Heart left ventricle (tissue), 16 donors: ENCODE data around the gene SNRPD3. TPM values are rescaled to one million over a fixed set of nuclear protein-coding genes. Genes with fewer than 3 reads are reported as not detected.

Experiments used
- ATAC-seq, 4 donors: fragments of 200-7000 bp; cut with Tn5 transposase; one replicate each; pipeline ENCODE4 v1.9.1; 2020 to 2022; ENCODE audit warnings: moderate library complexity in 4 of 4, mild to moderate bottlenecking in 3 of 4, moderate number of reproducible peaks in 1 of 4
- DNase-seq, 5 donors: peaks; one replicate each; pipeline ENCODE4 v3.0.0-alpha.2; 2020
- H3K27ac ChIP-seq, 12 donors: fragments of 200-600 bp; sonication (generic) in 4 of 12; one replicate each; pipeline versions ENCODE4 v1.5.0 to v1.8.0; 2016 to 2022; ENCODE audit warnings: mild to moderate bottlenecking in 2 of 12
- H3K27me3 ChIP-seq, 9 donors: fragments of 200-600 bp; sonication (generic) in 2 of 9; one replicate each; pipeline versions ENCODE4 v1.5.1 to v1.8.0; 2016 to 2022; ENCODE audit warnings: mild to moderate bottlenecking in 3 of 9
- H3K36me3 ChIP-seq, 9 donors: fragments of 200-600 bp; sonication (generic) in 2 of 9; one replicate each; pipeline versions ENCODE4 v1.5.0 to v1.8.0; 2018 to 2022; ENCODE audit warnings: mild to moderate bottlenecking in 2 of 9
- H3K4me1 ChIP-seq, 12 donors: fragments of 200-600 bp; sonication (generic) in 4 of 12; one replicate each; pipeline versions ENCODE4 v1.5.0 to v1.8.0; 2016 to 2022; ENCODE audit warnings: mild to moderate bottlenecking in 3 of 12
- H3K4me3 ChIP-seq, 12 donors: fragments of 200-600 bp; sonication (generic) in 4 of 12; one replicate each; pipeline versions ENCODE4 v1.5.0 to v1.8.0; 2017 to 2022; ENCODE audit warnings: mild to moderate bottlenecking in 9 of 12, moderate library complexity in 4 of 12
- H3K9me3 ChIP-seq, 12 donors: fragments of 200-600 bp; sonication (generic) in 4 of 12; one replicate each; pipeline versions ENCODE4 v1.5.0 to v1.8.0; 2016 to 2022; ENCODE audit warnings: mild to moderate bottlenecking in 1 of 12
- CTCF ChIP-seq, 12 donors: fragments of 200-600 bp; sonication (generic) in 4 of 12; IDR thresholded peaks; one replicate each; pipeline versions ENCODE4 v1.5.0 to v1.8.0; 2018 to 2022; ENCODE audit warnings: antibody characterized with exemption in 12 of 12, mild to moderate bottlenecking in 5 of 12
- POLR2A ChIP-seq, 2 donors: fragments of 450-650 bp; IDR thresholded peaks; one replicate each; pipeline ENCODE4 v1.6.1; 2017; ENCODE audit warnings: antibody characterized with exemption in 2 of 2, mild to moderate bottlenecking in 2 of 2, moderate library complexity in 2 of 2
- WGBS, 4 donors: extraction: QIAGEN DNeasy Blood & Tissue Kit in 2 of 4; methylation state at CpG; one replicate each; pipeline versions ENCODE4 v1.1.5 to v1.1.7; 2013 to 2018; 5-methylcytosine and 5-hydroxymethylcytosine counted together
- intact Hi-C, 10 donors: fragments of 100-400 bp; cut with DNase I; formaldehyde crosslinking; loops; one replicate each; pipeline versions ENCODE4 v1.11.1 to v1.14.2; 2022
- polyA plus RNA-seq, 2 donors: library from polyadenylated mRNA; stranded (reverse); fragments of 200-250 nt; gene quantifications; one replicate each; pipeline ENCODE4 v1.2.3, GENCODE V29; 2013
- total RNA-seq, 9 donors: library from RNA; depleted of rRNA in 2 of 9; stranded (reverse); fragments of >200 nt in 2 of 9; fragmentation: NEBNext Ultra II Directional in 3 of 9; extraction: Animal tissue kit (Norgen Biotek cat#: 25700) in 3 of 9; gene quantifications; one replicate each; pipeline versions ENCODE4 v1.1.0 to v1.2.4, GENCODE V29; 2016 to 2023
- donor health status: ischemic (EF 13 %, LVEDD 7.1; RV severe dilation, severe dysfunction).
- donor health status: healthy with polysubstance abuse.
- donor health status: DM: no; HTN: yes; CAD: no.
- donor health status: DM: no; HTN: no; CAD: no.
- donor health status: ischemic (EF 25% LVEDD 6.9; RV normal size, moderate dysfunction).
- donor health status: ischemic (EF 25% LVEDD 5.7; RV mildly dilated, moderate dysfunction).
- donor health status: healthy.
- donor health status: DM: yes; HTN: yes; CAD: no.
- donor health status: ischemic (EF 35%, LVEDD 5.7; RV mildly dilated, moderate dysfunction).
- donor health status: nonischemic (EF 11% LVEDD 7.7; RV severe dilation, severe dysfunction).
- donor health status: DM: yes; HTN: yes; CAD: no.
- donor health status: PGD.
- donor health status: ischemic (EF 29% LVEDD 5.4; RV normal size, mild dysfunction).
- donor health status: nonischemic (EF 23%, LVEDD 6.1; RV moderate dilation, normal function).

Gene SNRPD3
- total and polyA plus RNA-seq, 11 donors = 64.8 to 227 (median 74.1) TPM

GRCh38 chr22:24553597-24554312 lies 2.0 kb upstream of the SNRPD3 start:
- H3K27ac ChIP-seq = peak overlapping the region; percentile 88 to 99 (median 98)
- H3K4me3 ChIP-seq = peak overlapping the region; percentile 67 to 100 (median 92)
- TF ChIP-seq CTCF (IDR thresholded peaks at IDR 0.05) (no peak), POLR2A (IDR thresholded peaks at IDR 0.05) (no peak)
- intact Hi-C loops = no loop called here
- 21 to 40% (median 35%) methylated on average over 11 to 12 of the region's 12 CpGs for WGBS, 4 donors
- peaks cover 0 to 34% (median 22%) of the 10 kb centered on the region in 9 donors for H3K36me3 ChIP-seq
- no peaks in the 10 kb centered on the region for H3K9me3 ChIP-seq
- ATAC-seq (peak in 2 of 4 donors; percentile 1 to 4), DNase-seq (peak; percentile 31 to 71 (median 61))
- no peaks in the 10 kb centered on the region for H3K27me3 ChIP-seq
- peaks cover 7 to 76% (median 64%) of the 10 kb centered on the region in 12 donors for H3K4me1 ChIP-seq

GRCh38 chr22:24554313-24555164 lies 1.3 kb upstream of the SNRPD3 start, which contains the start of gene GUCD1:
TSS of gene GUCD1 (minus strand) at chr22:24555138. CDS start at chr22:24554991, 147 bp downstream.
- Histone ChIP-seq H3K4me3 (peak within 1 kb of the TSS; percentile 67 to 100 (median 92)), H3K4me1 (peaks cover 7 to 76% (median 63%) of the 10 kb centered on the region in 12 donors), H3K27ac (peak within 1 kb of the TSS; percentile 91 to 99 (median 98)), H3K36me3 (peaks cover 0 to 37% (median 27%) of the 10 kb centered on the region in 9 donors), H3K27me3 (no peaks in the 10 kb centered on the region), H3K9me3 (no peaks in the 10 kb centered on the region)
- WGBS, 4 donors = 1% methylated on average over 21 to 64 of the region's 64 CpGs
- ATAC-seq (peak in 2 of 4 donors; percentile 2 to 33), DNase-seq (peak in 4 of 5 donors; percentile 31 to 66 (median 35))
- TF ChIP-seq POLR2A (IDR thresholded peaks at IDR 0.05) (peak in 1 of 2 donors; percentile 96), CTCF (IDR thresholded peaks at IDR 0.05) (no peak)
- intact Hi-C loops = no loop called here

GRCh38 chr22:24559471-24559870 lies 3.7 kb downstream of the SNRPD3 start:
- H3K9me3 ChIP-seq = no peaks in the 10 kb centered on the region
- peaks cover 0 to 64% (median 47%) of the 10 kb centered on the region in 9 donors for H3K36me3 ChIP-seq
- peak overlapping the region in 3 of 12 donors; percentile 24 to 41 (median 33) for H3K27ac ChIP-seq
- intact Hi-C loops = no loop called here
- no peak overlapping the region for H3K4me3 ChIP-seq
- ATAC-seq (no peak), DNase-seq (no peak)
- no peaks in the 10 kb centered on the region for H3K27me3 ChIP-seq
- H3K4me1 ChIP-seq = peaks cover 7 to 68% (median 44%) of the 10 kb centered on the region in 12 donors
- no peak for TF ChIP-seq POLR2A (IDR thresholded peaks at IDR 0.05)
- TF ChIP-seq CTCF (IDR thresholded peaks at IDR 0.05) = no peak
- 25 to 42% (median 36%) methylated on average over 4 of the region's 4 CpGs for WGBS, 4 donors

- no peak for DNase-seq
- Histone ChIP-seq H3K4me3 (no peak overlapping the region), H3K27me3 (no peaks in the 10 kb centered on the region), H3K9me3 (no peaks in the 10 kb centered on the region), H3K36me3 (peaks cover 0 to 73% (median 46%) of the 10 kb centered on the region in 9 donors), H3K4me1 (peaks cover 0 to 85% (median 39%) of the 10 kb centered on the region in 12 donors), H3K27ac (peak overlapping the region in 6 of 12 donors; percentile 68 to 81 (median 76))
- intact Hi-C loops = no loop called here
- TF ChIP-seq CTCF (IDR thresholded peaks at IDR 0.05) = no peak
- no peak for TF ChIP-seq POLR2A (IDR thresholded peaks at IDR 0.05)
- 70 to 89% (median 76%) methylated on average over 2 of the region's 2 CpGs for WGBS, 4 donors
- no peak for ATAC-seq
Measured at GRCh38 chr22:24563246-24563645, 7.4 kb downstream of the SNRPD3 start.
